ENCODE results near the gene ANKMY1. TPM values are rescaled to one million over a fixed set of nuclear protein-coding genes. Genes with fewer than 3 reads are reported as not detected.
A peak's percentile ranks its signal among the peaks of the same experiment; 100 is the strongest.

The ANKMY1 gene
- total and polyA plus RNA-seq, 2 donors (not counting 1 experiment from before 2014, with no cell fraction given) = 51.7 to 72.1 TPM

- Histone ChIP-seq H3K79me2 (ENCODE audit: control insufficient read depth, insufficient read depth, low read length) (no peaks in the 10 kb centered on the region), H3K9me3 (ENCODE audit: control extremely low read depth in 1 of 3, control insufficient read depth in 2 of 3, insufficient read depth in 1 of 3, low read length in 2 of 3) (peaks cover 0 to 17% (median 0%) of the 10 kb centered on the region in 3 donors), H3K9ac (ENCODE audit: low read length) (peak overlapping the region; percentile 65), H3K27me3 (replicated peaks in 1 of 4; ENCODE audit: control extremely low read depth in 1 of 4, control insufficient read depth in 3 of 4, insufficient read depth in 4 of 4, low read length in 3 of 4) (peaks cover 0 to 51% (median 13%) of the 10 kb centered on the region in 4 experiments), H3K4me3 (ENCODE audit: control extremely low read depth in 1 of 5, extremely low read depth in 1 of 5, insufficient read depth in 1 of 5, low read depth in 2 of 5, low read length in 4 of 5) (peak overlapping the region in 3 of 5 experiments; percentile 49 to 74 (median 56)), H3K4me1 (ENCODE audit: control insufficient read depth in 2 of 2, insufficient read depth in 2 of 2, low read length in 2 of 2) (peaks cover 24 to 27% of the 10 kb centered on the region in 2 donors), H3K36me3 (replicated peaks in 1 of 2; ENCODE audit: control extremely low read depth in 1 of 2, control insufficient read depth in 1 of 2, extremely low read depth in 1 of 2, insufficient read depth in 2 of 2, low read length in 1 of 2) (no peaks in the 10 kb centered on the region), H3K27ac (ENCODE audit: low read length in 2 of 2) (no peak overlapping the region), H3K4me2 (replicated peaks; ENCODE audit: low read depth, low read length, poor library complexity, severe bottlenecking) (peak overlapping the region; percentile 100), H2AFZ (ENCODE audit: insufficient read depth, low read depth, low read length, poor library complexity, severe bottlenecking) (peak overlapping the region; percentile 79), H4K20me1 (ENCODE audit: control insufficient read depth, insufficient read depth, low read length, poor library complexity, severe bottlenecking) (peaks cover 15% of the 10 kb centered on the region)
- Mint-ChIP-seq H3K27ac (no peak overlapping the region), H3K27me3 (peaks cover 10% of the 10 kb centered on the region), H3K9me3 (ENCODE audit: insufficient read depth) (no peaks in the 10 kb centered on the region), H3K4me1 (peaks cover 10% of the 10 kb centered on the region), H3K4me3 (peak overlapping the region; percentile 59)
- no peak for DNase-seq
- ChIA-PET POLR2A (interaction anchor here (0.6 to 0.7 kb wide), 3 partner anchors 130 to 153 kb away, joined by 3 to 7 read pairs (median 3); no protein-coding TSS in a partner anchor), CTCF (no interaction called here)
- ATAC-seq (ENCODE audit: low read depth) = no peak
- TF ChIP-seq CTCF (IDR thresholded peaks at IDR 0.05) = no peak
- TF ChIP-seq EZH2 (IDR thresholded peaks at IDR 0.05; ENCODE audit: borderline replicate concordance, insufficient read depth, low read depth, low read length, poor library complexity, severe bottlenecking) = no peak
- intact Hi-C loops (cut with micrococcal nuclease) = loop anchor here (5.0 to 10.0 kb wide), 2 partner anchors 300 to 412 kb away; partner anchors contain the start of genes COPS9 and NDUFA10
- WGBS (ENCODE audit: insufficient coverage) = 23% methylated on average over 43 of the region's 45 CpGs
These were observed 120.9 kb downstream of the ANKMY1 start for GRCh38 chr2:240436683-240437550.
